ENCODE data around the gene OPN5.

- no peak for TF ChIP-seq POLR2A (IDR thresholded peaks at IDR 0.05)
- no peak for TF ChIP-seq CTCF (IDR thresholded peaks at IDR 0.05)
Measured at GRCh38 chr6:47737406-47737805, 44.4 kb upstream of the OPN5 start.
